Measurements from ENCODE around the gene PYGM. TPM values are rescaled to one million over a fixed set of nuclear protein-coding genes. Genes with fewer than 3 reads are reported as not detected.

Gene PYGM
- total RNA-seq, 2 experiments from 2014 or later: 3.8 to 7.2 TPM

DNA sequence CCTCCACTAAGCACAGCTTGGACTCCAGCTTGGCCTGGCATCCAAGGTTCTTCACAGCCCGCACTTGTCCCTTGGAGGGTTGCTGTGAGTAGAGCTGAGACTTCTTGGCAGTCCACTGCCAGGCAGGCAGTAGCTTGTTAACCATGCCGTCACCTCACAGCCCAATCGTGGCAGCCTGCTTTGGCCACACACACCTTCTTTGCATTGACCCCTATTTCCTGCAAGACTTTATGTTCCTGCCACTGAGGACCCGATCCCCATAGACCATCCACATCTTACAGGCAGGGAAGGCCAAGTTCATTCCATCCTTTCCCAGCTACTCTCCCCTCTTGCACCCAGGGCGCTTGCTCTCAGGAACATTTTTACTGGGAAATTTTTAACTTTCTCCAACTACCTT, 2.5 kb upstream of the PYGM start:
- DNase-seq: peak; percentile 36
- H3K36me3 Mint-ChIP-seq: peaks cover 27% of the 10 kb centered on the region

DNA sequence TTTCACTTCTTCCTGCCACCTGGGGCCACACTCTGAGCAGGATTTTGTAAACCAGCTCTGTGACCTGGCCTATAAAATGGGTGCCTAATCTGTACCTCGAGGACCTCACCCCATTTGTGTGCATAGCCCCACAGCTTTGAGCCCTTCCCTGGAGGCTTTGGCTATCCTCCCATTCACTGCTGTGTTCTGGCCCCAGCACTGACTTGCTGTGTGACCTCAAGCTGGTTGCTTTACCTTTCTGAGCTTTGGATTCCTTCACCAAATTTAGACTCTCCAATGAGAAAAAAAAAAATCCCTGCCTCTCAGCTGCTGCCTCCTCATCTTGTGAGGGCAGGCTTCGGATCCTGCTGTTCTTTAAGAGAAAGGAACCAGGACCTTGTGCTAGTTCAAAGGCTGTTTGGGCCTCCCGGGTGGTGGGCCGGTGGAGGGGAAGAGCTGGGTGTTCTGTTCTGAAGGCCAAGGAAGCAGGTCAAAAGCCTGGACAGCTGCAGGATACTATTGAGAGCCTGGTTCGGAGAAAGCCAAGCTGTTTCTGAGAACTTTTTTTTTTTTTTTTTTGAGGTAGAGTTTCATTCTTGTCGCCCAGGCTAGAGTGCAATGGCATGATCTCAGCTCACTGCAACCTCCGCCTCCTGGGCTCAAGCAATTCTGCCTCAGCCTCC, 1.1 kb upstream of the PYGM start:
- H3K27ac Mint-ChIP-seq: peak overlapping the region; percentile 88
- POLR2A ChIA-PET: interaction anchor here (0.7 to 14.2 kb wide), 9 partner anchors 9 to 1138 kb away, joined by 3 to 278 read pairs (median 4); partner anchors contain the start of genes MAP4K2, RASGRP2 and SF1
- peaks cover 23% of the 10 kb centered on the region for H3K36me3 Mint-ChIP-seq
- peak; percentile 53 for DNase-seq
- H3K9me3 Mint-ChIP-seq: no peaks in the 10 kb centered on the region
- H3K4me3 Mint-ChIP-seq: peak overlapping the region; percentile 77
- no peak for ATAC-seq (ENCODE audit: low read depth)
- H3K4me1 Mint-ChIP-seq: peaks cover 59% of the 10 kb centered on the region
- no peaks in the 10 kb centered on the region for H3K27me3 Mint-ChIP-seq

More for the DNA sequence above, 2.5 kb upstream of the PYGM start:
- no peak for ATAC-seq (ENCODE audit: low read depth)
- peaks cover 63% of the 10 kb centered on the region for H3K4me1 Mint-ChIP-seq
- H3K27ac Mint-ChIP-seq: peak overlapping the region; percentile 88
- H3K4me3 Mint-ChIP-seq: peak overlapping the region; percentile 80
- H3K9me3 Mint-ChIP-seq: no peaks in the 10 kb centered on the region
- POLR2A ChIA-PET: interaction anchor here (1.0 to 14.2 kb wide), 4 partner anchors 9 to 97 kb away, joined by 3 to 278 read pairs (median 80); partner anchors contain the start of genes RASGRP2 and SF1
- H3K27me3 Mint-ChIP-seq: no peaks in the 10 kb centered on the region

DNA sequence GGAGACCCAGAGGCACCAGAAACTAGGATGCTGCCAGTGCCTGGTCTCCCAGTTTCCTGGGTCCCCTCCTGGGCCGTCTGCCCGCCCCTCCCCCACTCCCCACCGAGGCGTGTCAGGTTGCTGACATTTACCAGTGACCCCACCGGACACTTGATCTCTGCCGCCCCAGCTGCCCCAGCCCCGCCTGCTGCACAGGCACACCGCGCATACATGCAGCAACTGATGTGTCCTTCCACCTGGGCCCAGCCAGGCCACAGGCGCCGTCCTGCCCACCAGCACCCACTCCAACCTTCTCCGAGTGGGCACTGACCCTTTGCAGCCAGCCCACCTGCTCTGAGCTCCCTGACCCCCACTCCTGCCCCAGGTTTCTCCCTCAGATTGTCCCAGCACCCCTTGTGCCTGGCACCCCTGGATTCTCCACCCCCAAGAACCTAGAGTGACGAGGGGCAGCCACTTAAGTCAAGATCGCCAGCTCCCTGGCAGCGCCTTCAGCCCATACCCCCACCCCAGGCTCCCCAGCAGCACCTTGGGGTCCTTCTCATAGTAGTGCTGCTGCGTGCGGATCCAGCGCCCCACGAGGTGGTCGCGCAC, 548 bp downstream of the PYGM start:
- Mint-ChIP-seq H3K36me3 (peaks cover 12% of the 10 kb centered on the region), H3K27me3 (no peaks in the 10 kb centered on the region), H3K27ac (peak overlapping the region; percentile 88), H3K4me1 (peaks cover 44% of the 10 kb centered on the region), H3K9me3 (no peaks in the 10 kb centered on the region), H3K4me3 (no peak overlapping the region)
- POLR2A ChIA-PET: interaction anchor here (10.4 to 14.2 kb wide), 2 partner anchors 14 to 16 kb away, joined by 157 to 278 read pairs; partner anchors contain the start of genes RASGRP2 and SF1
- ATAC-seq (ENCODE audit: low read depth) (no peak), DNase-seq (peak; percentile 32)

DNA sequence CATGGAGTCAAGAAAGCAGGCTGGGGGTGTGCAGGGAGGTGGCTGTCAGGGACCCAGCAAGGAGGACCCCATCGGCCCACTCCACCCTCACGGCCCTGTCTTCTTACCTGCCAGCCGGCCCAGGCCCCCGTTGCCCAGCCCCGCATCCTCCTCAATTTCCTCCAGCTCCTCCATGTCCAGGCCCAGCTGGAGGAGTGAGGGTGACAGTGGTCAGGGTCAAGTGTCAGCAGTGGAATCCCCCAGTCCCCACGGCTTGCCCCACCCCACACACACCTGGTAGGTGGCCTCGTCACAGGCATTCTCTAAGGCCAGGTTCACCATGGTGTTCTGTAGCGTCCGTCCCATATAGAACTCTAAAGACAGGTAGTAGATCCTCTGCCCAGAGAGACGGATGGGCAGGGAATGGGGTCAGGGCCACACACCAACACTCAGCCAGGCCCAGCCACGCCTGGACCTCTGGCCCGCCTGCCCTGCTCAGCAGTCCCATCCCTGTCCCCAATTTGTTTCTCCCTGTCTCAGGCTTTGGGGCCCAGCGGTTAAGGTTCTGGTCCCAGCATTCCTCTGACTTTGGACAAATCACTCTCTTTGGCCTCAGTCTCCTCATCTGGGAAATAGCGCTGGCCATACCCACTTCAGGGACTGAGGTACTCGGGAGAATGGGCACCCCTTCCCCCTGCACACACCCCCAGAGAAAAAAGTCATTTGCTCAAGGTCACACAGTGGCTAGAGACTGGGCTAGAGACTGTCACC, 1.3 kb downstream of the PYGM start:
- Mint-ChIP-seq H3K4me1 (peaks cover 38% of the 10 kb centered on the region), H3K36me3 (peaks cover 14% of the 10 kb centered on the region), H3K27me3 (no peaks in the 10 kb centered on the region), H3K27ac (no peak overlapping the region), H3K4me3 (no peak overlapping the region), H3K9me3 (no peaks in the 10 kb centered on the region)
- ATAC-seq (ENCODE audit: low read depth) (no peak), DNase-seq (peak; percentile 27)
- POLR2A ChIA-PET: interaction anchor here (10.4 to 14.2 kb wide), 2 partner anchors 14 to 16 kb away, joined by 157 to 278 read pairs; partner anchors contain the start of genes RASGRP2 and SF1

DNA sequence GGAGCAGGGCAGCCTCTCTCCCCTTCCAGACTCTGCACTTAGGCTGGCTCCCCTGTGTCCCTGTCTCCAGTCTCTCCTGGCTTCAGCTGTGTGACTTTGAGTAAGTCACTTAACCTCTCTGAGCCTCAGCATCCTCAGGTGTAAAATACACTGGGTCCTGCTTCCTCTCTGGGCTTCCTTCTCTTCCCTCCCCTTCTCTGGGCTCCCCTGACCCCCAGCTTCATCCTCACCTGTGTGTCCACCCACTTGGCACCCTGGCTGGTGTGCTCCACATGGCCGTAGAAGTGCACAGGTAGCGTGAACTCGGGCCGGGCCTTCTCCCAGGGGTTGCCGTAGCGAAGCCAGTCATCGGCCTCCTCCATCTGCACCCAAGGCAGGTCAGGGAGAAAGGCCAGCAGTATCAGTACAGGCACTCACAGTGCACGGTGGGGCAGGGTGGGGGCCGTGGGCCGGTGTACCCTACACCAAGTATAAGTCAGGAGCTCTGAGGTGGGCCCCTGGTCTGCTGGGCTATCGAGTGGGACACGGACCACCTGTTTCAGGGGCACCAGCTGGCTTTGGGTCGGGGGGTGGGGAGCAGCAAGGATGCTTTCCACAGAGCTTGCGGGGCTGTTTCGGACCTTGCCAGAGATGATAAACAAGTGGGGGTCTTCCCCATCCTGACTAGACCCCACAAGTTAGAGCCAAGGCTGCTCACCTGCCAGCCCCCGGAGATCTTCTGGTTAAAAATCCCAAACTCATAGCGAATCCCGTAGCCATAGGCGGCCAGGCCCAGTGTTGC, 2.0 kb downstream of the PYGM start:
- no peak overlapping the region for H3K27ac Mint-ChIP-seq
- DNase-seq: peak; percentile 24
- ATAC-seq (ENCODE audit: low read depth): no peak

DNA sequence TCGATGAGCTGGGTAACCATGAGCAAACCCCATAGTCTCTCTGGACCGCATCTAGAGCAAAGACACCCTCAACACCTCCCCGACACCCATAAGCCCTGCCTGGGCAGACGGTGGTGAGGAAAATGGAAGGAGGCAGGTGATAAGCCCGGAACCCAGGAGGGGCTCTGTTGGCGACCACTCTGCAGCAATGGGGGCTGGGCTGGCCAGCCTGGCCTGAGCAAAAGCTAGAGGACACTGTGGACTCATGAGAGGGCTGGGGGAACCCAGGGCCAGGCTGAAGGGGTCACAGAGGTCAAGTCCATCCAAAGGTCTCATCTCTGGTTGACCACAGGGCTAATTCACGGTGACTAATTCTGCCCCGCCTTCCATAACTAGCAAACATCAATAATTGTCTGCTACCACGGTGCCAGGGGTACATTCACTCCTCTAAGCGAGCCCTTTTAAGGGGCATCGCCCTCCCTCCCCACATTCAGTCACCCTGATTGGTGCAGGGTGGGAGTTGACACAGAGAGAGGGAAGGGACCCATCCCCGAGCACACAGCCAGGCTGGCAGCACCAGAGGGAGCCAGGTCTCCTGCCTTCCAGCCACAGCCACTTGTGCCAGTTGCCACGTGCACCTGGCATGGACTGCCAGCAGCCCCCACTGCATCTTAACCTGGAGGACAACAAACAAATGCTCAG, 4.0 kb downstream of the PYGM start:
- Mint-ChIP-seq H3K4me1 (peaks cover 20% of the 10 kb centered on the region), H3K4me3 (no peak overlapping the region), H3K27me3 (no peaks in the 10 kb centered on the region), H3K9me3 (no peaks in the 10 kb centered on the region), H3K36me3 (peaks cover 8% of the 10 kb centered on the region), H3K27ac (no peak overlapping the region)
- POLR2A ChIA-PET: interaction anchor here (1.7 kb wide), 1 partner anchor 23 kb away, joined by 5 read pairs; the partner anchor contains the start of gene SF1
- DNase-seq (no peak), ATAC-seq (ENCODE audit: low read depth) (no peak)

More for the DNA sequence above, 2.0 kb downstream of the PYGM start:
- Mint-ChIP-seq H3K4me1 (peaks cover 30% of the 10 kb centered on the region), H3K9me3 (no peaks in the 10 kb centered on the region), H3K36me3 (peaks cover 10% of the 10 kb centered on the region), H3K27me3 (no peaks in the 10 kb centered on the region), H3K4me3 (no peak overlapping the region)
- POLR2A ChIA-PET: interaction anchor here (0.5 to 14.2 kb wide), 3 partner anchors 13 to 376 kb away, joined by 3 to 278 read pairs (median 4); partner anchors contain the start of gene RASGRP2

DNA sequence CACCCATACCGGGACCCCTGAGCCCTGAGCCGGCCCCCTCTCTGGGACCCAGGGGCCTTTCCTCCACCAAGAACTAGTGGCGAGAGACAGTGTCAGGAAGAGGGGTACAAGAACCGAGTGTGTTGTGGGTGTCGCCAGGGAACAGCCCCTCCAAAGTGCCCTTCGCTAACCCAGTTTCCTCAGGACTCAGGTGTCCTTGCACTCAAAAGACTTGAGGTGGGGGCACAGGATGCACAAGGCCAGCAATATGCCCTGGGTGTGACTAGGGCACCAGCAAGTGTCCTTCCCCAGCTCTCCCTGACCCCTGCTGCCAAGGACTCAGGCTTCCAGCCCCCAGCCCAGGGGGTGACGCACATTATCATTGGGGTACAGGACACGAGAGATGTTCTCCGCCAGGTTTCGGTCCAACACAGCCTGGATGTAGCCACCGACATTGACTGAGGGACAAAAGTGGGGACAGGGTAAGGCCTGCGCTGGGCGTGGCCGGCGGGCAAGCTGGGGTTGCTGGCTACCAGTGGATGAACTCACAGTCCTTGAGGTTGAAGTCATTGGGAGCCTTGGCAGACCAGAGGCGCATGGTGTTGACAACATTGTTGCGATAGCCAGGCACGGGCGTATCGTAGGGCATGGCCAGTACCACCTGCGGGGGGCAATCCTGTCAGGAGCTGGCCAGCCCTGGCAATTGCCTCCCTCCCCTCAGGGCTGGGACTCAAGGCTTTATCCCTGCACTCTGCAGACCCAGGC, 4.7 kb downstream of the PYGM start:
- no peak for ATAC-seq (ENCODE audit: low read depth)
- no peak overlapping the region for H3K27ac Mint-ChIP-seq

DNA sequence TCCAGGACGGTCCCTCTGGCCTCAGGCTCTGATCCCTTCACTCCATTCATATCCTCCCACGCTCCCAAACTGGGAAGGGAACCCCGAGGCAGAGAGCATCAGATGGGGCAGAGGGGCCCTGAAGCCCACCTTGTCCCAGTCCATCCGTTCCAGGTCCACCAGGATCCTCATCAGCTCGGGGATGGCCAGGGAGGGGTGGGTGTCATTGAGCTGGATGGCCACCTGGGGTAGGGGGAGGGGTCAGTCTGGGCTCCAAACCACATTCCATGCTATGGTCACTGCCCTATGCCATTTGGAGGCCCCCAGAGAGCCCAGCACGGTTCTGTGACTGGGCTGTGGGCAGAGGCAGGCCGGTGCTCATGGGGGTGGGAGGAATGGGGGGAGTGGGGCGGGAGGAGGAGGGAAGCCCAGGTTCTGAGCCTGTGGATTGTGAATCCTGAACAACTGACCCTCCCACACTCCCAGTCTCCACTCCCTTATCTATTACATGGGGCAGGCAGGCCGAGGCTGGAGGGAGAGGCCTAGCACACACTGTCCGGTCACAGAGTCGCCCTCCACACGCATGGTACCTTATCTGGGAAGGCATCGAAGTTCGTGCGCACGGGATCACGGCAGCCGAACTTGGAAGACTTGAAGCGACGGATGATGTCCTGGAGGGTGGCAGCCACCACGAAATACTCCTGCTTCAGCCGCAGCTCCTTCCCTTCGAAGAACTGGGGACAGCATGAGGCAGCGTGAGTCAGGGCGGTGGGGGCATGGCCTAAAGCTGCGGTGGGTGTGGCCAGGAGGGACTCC, 5.5 kb downstream of the PYGM start:
- Mint-ChIP-seq H3K27me3 (no peaks in the 10 kb centered on the region), H3K4me3 (no peak overlapping the region), H3K36me3 (peaks cover 9% of the 10 kb centered on the region), H3K9me3 (no peaks in the 10 kb centered on the region), H3K4me1 (peaks cover 14% of the 10 kb centered on the region), H3K27ac (no peak overlapping the region)
- ATAC-seq (ENCODE audit: low read depth): no peak
- DNase-seq: peak; percentile 23
- POLR2A ChIA-PET: no interaction called here

More for the DNA sequence above, 4.7 kb downstream of the PYGM start:
- Mint-ChIP-seq H3K4me3 (no peak overlapping the region), H3K36me3 (peaks cover 9% of the 10 kb centered on the region), H3K9me3 (no peaks in the 10 kb centered on the region), H3K4me1 (peaks cover 20% of the 10 kb centered on the region), H3K27me3 (no peaks in the 10 kb centered on the region)
- peak; percentile 24 for DNase-seq
- POLR2A ChIA-PET: interaction anchor here (1.7 kb wide), 1 partner anchor 23 kb away, joined by 5 read pairs; the partner anchor contains the start of gene SF1

DNA sequence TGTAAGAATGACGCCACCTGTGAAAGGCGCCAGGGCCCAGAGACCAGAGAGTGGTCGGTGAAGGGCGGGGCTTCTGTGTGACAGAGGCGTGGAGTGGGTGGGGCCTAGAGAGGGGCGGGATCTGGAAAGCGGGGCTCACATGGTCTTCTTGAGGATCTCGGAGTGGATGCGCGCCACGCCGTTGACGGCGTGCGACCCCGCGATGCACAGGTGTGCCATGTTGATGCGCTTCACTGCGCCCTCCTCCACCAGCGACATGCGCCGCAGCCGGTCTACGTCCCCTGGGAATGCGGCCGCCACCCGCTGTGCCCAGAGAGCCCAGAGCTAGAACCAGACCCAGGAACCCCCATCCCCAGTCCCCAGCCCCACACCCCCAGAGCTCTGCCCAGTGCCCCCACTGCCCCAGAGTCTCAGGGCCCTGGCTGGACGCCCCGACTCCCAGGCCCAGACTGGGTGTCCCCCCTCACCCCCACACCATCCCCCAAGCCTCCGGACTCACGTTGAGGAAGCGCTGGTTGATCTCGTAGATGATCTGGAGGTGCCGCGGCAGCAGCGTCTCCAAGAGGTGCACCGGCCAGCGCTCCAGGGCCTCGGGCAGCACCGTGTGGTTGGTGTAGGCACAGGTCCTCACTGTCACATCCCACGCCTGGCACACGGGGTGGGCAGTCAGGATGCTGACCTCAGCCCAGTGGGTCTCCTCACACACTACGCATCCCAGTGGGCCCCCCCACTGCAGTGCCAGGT, 6.2 kb downstream of the PYGM start:
- H3K27me3 Mint-ChIP-seq: no peaks in the 10 kb centered on the region
- no peaks in the 10 kb centered on the region for H3K9me3 Mint-ChIP-seq
- no peak overlapping the region for H3K4me3 Mint-ChIP-seq
- no peak for ATAC-seq (ENCODE audit: low read depth)
- POLR2A ChIA-PET: interaction anchor here (0.8 kb wide), 1 partner anchor 9 kb away, joined by 3 read pairs; no protein-coding TSS in a partner anchor
- DNase-seq: no peak
- H3K4me1 Mint-ChIP-seq: peaks cover 12% of the 10 kb centered on the region
- H3K27ac Mint-ChIP-seq: no peak overlapping the region
- H3K36me3 Mint-ChIP-seq: peaks cover 9% of the 10 kb centered on the region

DNA sequence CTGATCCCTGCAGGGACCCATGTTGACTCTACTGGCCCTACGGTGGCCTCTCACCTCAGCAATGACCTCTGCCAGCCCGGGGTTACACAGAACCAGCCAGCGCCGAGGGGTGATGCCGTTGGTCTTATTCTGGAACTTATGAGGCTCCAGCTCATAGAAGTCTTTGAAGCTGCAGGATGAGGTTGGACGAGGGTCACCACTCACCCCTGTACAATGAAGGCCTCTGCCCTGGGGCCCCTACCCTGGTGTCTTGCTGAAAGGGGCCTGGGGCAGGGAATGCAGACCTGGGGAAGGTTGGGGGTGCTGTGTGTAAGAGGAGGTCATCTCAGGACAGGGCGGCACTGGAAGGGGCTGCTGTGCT, 6.8 kb downstream of the PYGM start:
- no peak overlapping the region for H3K4me3 Mint-ChIP-seq
- no peaks in the 10 kb centered on the region for H3K27me3 Mint-ChIP-seq
- DNase-seq: peak; percentile 27
- no peaks in the 10 kb centered on the region for H3K9me3 Mint-ChIP-seq
- no peak overlapping the region for H3K27ac Mint-ChIP-seq
- ATAC-seq (ENCODE audit: low read depth): no peak
- POLR2A ChIA-PET: interaction anchor here (0.8 to 1.9 kb wide), 4 partner anchors 8 to 12 kb away, joined by 3 to 11 read pairs (median 4); no protein-coding TSS in a partner anchor
- peaks cover 11% of the 10 kb centered on the region for H3K36me3 Mint-ChIP-seq
- peaks cover 14% of the 10 kb centered on the region for H3K4me1 Mint-ChIP-seq
